OCI-M1 (cell line): Measurements from ENCODE around the gene CLEC1B.
"Not testable (repeated sequence)": the region's sequence is repeated elsewhere in the genome, so short reads cannot be mapped to it uniquely, and the experiment has no call there.

Source experiments
- DNase-seq: peaks from one replicate; lab custom pipeline; 2025; lab: John Stamatoyannopoulos, UW

CLEC1B gene

GRCh38 chr12:9974731-9975130, 24.2 kb downstream of the CLEC1B start:
- not testable (repeated sequence) for DNase-seq

DNA sequence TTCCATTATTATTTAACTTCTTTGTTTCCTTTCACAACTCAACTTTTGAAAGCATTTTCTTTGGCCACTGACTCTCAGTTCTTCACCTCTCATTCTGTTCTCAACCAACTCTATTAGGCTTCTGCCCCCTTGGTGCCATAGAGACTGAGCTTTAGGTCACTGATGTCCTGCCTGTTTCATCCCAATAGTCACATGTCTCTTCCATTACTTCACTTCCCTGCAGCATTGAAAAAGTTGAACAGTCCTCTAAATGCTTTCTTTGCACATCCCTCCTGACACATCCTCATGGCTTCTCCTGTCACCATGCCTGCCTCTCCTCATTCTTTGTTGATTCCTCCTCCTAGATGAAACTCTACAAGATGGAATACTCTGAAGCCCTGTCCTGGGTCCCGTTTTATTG, 25.0 kb downstream of the CLEC1B start:
- DNase-seq: no peak

DNA sequence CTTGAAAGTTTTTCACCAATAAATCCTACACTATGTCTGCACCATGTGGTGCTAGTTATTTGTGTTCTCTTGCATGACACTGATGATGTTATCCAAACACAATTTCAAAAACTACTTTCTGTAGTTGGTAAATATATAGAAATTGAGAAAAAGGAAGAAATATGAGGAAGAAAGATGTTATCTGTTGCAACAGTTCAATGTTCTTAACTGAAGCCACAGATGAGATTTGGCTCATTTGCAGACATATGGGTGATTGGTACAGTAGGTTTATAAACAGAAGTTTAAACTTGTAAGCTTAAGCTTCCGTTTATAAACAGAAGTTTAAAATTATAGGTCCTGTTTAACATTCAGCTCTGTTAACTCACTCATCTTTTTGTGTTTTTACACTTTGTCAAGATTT, 27.7 kb downstream of the CLEC1B start, which contains the start of gene CLEC12A:
CLEC12A (plus strand) TSS at position 229 of the 400 bp plus-strand sequence. CDS start 188 bp downstream, outside the sequence.
- peak; percentile 56 for DNase-seq

GRCh38 chr12:9969673-9970072, 29.2 kb downstream of the CLEC1B start:
- no peak for DNase-seq

DNA sequence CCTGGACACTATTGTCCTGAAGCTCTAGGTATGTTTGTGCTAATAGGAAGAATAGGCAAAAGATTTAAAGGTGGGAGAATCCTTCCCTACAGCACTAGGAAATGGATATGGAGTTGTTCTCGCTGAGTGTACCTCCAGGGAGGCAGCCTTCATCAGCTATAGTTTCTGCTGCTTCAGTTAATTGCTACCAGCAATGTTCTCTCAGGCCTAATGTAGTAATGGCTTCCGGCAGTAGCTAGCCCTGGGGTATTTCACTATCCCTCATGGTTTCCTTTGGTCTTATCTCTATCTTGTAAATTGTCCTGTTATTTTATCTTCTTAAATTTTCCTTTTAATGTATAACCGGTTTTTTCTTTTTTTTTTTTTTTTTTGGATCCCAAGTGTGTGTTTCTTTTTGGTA, 37.0 kb downstream of the CLEC1B start:
- no peak for DNase-seq

DNA sequence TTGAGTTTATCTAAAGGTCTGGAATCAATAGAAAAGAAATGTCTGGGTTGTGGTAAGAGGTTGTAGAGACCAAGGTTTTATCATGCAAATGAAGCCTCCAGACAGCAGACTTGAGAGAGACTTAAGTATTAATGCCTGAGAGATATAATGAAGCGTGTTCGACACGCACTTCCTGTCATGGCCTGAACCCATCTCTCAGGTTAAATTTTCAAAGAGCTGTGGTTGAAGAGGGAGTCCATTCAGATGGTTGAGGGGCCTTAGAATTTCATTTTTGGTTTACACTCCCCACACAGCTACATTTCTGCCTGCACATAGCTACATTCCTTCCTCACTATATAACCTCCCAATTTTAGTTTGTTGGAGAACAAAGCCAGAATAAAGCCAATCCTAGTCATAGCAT, 37.8 kb downstream of the CLEC1B start:
- DNase-seq: no peak

DNA sequence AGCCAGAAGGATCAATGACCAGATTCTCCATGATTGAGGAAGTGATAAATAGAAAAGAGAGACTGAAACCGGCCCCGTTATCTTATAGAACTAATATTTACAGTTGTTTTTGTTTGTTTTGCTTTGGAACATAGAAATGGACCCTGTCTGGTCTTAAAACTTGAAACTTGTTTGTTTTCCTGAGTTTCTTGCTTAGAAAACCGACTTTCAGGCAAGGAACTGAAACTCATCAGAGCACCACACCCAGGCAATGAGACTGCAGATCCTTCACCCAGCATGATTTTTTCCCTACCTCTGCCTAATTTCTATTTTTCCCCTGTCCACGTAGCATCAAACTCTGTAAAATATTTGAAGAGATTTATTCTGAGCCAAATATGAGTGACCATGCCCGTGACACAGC, 38.3 kb downstream of the CLEC1B start:
- no peak for DNase-seq

GRCh38 chr12:9957834-9958233, 41.1 kb downstream of the CLEC1B start:
- DNase-seq: no peak

DNA sequence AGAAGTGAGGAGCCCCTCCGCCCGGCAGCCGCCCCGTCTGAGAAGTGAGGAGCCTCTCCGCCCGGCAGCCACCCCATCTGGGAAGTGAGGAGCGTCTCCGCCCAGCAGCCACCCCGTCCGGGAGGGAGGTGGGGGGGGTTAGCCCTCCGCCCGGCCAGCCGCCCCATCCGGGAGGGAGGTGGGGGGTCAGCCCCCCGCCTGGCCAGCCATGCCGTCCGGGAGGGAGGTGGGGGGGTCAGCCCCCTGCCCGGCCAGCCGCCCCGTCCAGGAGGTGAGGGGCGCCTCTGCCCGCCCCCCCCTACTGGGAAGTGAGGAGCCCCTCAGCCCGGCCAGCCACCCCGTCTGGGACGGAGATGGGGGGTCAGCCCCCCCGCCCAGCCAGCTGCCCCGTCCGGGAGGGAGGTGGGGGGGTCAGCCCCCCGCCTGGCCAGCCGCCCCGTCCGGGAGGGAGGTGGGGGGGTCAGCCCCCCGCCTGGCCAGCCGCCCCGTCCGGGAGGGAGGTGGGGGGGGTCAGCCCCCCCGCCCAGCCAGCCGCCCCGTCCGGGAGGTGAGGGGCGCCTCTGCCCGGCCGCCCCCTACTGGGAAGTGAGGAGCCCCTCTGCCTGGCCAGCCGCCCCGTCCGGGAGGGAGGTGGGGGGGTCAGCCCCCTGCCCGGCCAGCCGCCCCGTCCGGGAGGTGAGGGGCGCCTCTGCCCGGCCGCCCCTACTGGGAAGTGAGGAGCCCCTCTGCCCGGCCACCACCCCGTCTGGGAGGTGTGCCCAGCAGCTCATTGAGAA, 45.8 kb downstream of the CLEC1B start:
- not testable (repeated sequence) for DNase-seq

- DNase-seq: no peak
Observed at GRCh38 chr12:9951026-9951675, 47.8 kb downstream of the CLEC1B start.

DNA sequence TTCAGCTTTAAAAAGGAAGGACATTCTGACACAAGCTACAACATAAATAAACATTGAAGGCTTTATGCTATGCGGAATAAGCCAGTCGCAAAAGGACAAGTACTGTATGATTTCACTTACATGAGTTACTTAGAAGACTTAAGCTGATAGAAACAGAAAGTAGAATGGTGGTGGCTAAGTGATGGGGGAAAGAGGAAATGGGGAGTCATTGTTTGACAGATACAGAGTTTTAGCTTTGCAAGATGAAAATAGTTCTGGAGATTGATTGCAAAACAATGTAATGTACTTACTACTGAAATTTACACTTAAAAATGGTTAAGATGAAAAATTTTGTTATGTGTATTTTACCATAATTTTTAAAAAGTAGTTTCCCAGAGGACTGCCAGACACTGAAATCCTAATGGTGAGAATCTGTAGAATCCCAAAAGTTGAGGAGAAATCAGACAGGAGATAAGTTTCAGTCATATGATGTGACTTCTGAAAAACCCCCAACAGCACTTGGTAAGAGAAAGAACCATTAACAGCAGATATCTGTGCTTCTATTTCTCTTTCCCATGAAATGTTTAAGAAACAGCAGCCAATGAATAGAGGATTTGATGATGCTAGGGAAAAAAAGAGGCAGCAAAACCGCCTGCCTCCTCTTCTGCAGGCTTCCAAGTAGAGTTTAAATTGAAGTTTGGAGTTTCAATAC, 50.2 kb downstream of the CLEC1B start:
- peak; percentile 38 for DNase-seq

- DNase-seq: peak; percentile 26
Observed at GRCh38 chr12:9947674-9948073, 51.2 kb downstream of the CLEC1B start.

GRCh38 chr12:9944391-9944790, 54.5 kb downstream of the CLEC1B start:
- DNase-seq: no peak

GRCh38 chr12:9943240-9943639, 55.7 kb downstream of the CLEC1B start:
- no peak for DNase-seq
